PC-9 (cell line): ENCODE results near the gene TPP1. TPM values are rescaled to one million over a fixed set of nuclear protein-coding genes. Genes with fewer than 3 reads are reported as not detected.

Experiments used
- BruUV-seq: library from RNA; stranded (reverse); fragments of 400-500 nt; replicated peaks from 2 replicates; lab custom pipeline; 2021; lab: Mats Ljungman, UMichigan
- CTCF ChIA-PET: fragments of 300-600 bp; sonication (Branson Sonifier 250); formaldehyde crosslinking; loops from one replicate; lab custom pipeline; 2022; ENCODE audit warnings: antibody characterized with exemption; lab: Charles Lee
- POLR2A ChIA-PET: fragments of 300-600 bp; sonication (Branson Sonifier 250); formaldehyde crosslinking; loops from one replicate; lab custom pipeline; 2022; ENCODE audit warnings: antibody characterized with exemption; ENCODE audit not compliant: unreplicated experiment; lab: Charles Lee
- DNase-seq, 2 experiments: peaks; one replicate each; pipeline versions ENCODE4 v3.0.0 to v3.0.0-alpha.2; 2015 to 2022; ENCODE audit warnings: mixed read lengths in 1 of 2
- H2AFZ ChIP-seq: fragments of 200-600 bp; sonication (generic); 2 replicates; pipeline ENCODE4 v1.8.1; 2017; ENCODE audit warnings: antibody characterized with exemption
- H3F3A ChIP-seq: fragments of 200-600 bp; sonication (generic); 2 replicates; pipeline ENCODE4 v1.8.1; 2017; ENCODE audit warnings: antibody characterized with exemption, mild to moderate bottlenecking, low read depth; ENCODE audit not compliant: insufficient read depth
- H3K27ac ChIP-seq: fragments of 200-600 bp; sonication (generic); 2 replicates; pipeline ENCODE4 v1.6.1; 2016; ENCODE audit warnings: mixed run types
- H3K27me3 ChIP-seq: fragments of 200-600 bp; sonication (generic); 2 replicates; pipeline ENCODE4 v1.6.1; 2016; ENCODE audit warnings: low read depth, mixed run types; ENCODE audit not compliant: insufficient read depth
- H3K36me3 ChIP-seq: fragments of 200-600 bp; sonication (generic); 2 replicates; pipeline ENCODE4 v1.6.1; 2016; ENCODE audit warnings: low read depth, mixed run types
- H3K4me1 ChIP-seq: fragments of 200-600 bp; sonication (generic); replicated peaks from 2 replicates; pipeline ENCODE4 v1.6.1; 2016; ENCODE audit warnings: mixed run types; ENCODE audit not compliant: insufficient read depth
- H3K4me2 ChIP-seq: fragments of 200-600 bp; sonication (generic); 2 replicates; pipeline ENCODE4 v1.6.1; 2017; ENCODE audit warnings: mixed run types
- H3K4me3 ChIP-seq: fragments of 200-600 bp; sonication (generic); 2 replicates; pipeline ENCODE4 v1.6.1; 2016; ENCODE audit warnings: mixed run types
- H3K79me2 ChIP-seq: fragments of 200-600 bp; sonication (generic); 2 replicates; pipeline ENCODE4 v1.6.1; 2017; ENCODE audit warnings: low read depth, mixed run types
- H3K9me2 ChIP-seq: fragments of 200-600 bp; sonication (generic); 2 replicates; pipeline ENCODE4 v1.8.1; 2017; ENCODE audit warnings: mild to moderate bottlenecking; ENCODE audit not compliant: insufficient read depth
- H3K9me3 ChIP-seq: fragments of 200-600 bp; sonication (generic); 2 replicates; pipeline ENCODE4 v1.8.1; 2016; ENCODE audit warnings: low read depth; ENCODE audit not compliant: insufficient read depth
- H4K20me1 ChIP-seq: fragments of 200-600 bp; sonication (generic); 2 replicates; pipeline ENCODE4 v1.8.1; 2017; ENCODE audit not compliant: insufficient read depth
- CTCF ChIP-seq: fragments of 200-600 bp; sonication (generic); conservative IDR thresholded peaks from 2 replicates; pipeline ENCODE4 v1.6.1; 2017; ENCODE audit warnings: mixed run types, antibody characterized with exemption, mild to moderate bottlenecking, moderate library complexity
- EZH2 ChIP-seq: fragments of 200-600 bp; sonication (generic); IDR thresholded peaks from 2 replicates; pipeline ENCODE4 v1.8.0; 2017; ENCODE audit warnings: antibody characterized with exemption, low read depth
- intact Hi-C: fragments of 100-400 bp; cut with micrococcal nuclease; formaldehyde crosslinking; loops from one replicate; pipeline ENCODE4 v1.10.0; 2022; ENCODE audit not compliant: unreplicated experiment
- total RNA-seq: library from RNA; stranded (reverse); gene quantifications from 2 replicates; pipeline ENCODE4 v1.2.3, GENCODE V29; 2021

Gene TPP1
- total RNA-seq, 1 experiment from 2014 or later, result 31.4 TPM

- no peak overlapping the region for H3K4me2 ChIP-seq
- no peaks in the 10 kb centered on the region for H3K9me3 ChIP-seq
- H3F3A ChIP-seq, result no peaks in the 10 kb centered on the region
- H3K4me3 ChIP-seq, result no peak overlapping the region
- BruUV-seq, result no TSS peak
- no peak for DNase-seq
- no peak overlapping the region for H3K27ac ChIP-seq
- intact Hi-C loops, result no loop called here
- no peaks in the 10 kb centered on the region for H3K27me3 ChIP-seq
- TF ChIP-seq EZH2 (no peak), CTCF (no peak)
- H3K36me3 ChIP-seq, result no peaks in the 10 kb centered on the region
- H2AFZ ChIP-seq, result no peak overlapping the region
- no peaks in the 10 kb centered on the region for H3K9me2 ChIP-seq
- POLR2A ChIA-PET, result no interaction called here
- CTCF ChIA-PET, result no interaction called here
- no peaks in the 10 kb centered on the region for H3K79me2 ChIP-seq
- H4K20me1 ChIP-seq, result no peaks in the 10 kb centered on the region
- no peaks in the 10 kb centered on the region for H3K4me1 ChIP-seq
These were observed 47.7 kb downstream of the TPP1 start for GRCh38 chr11:6571434-6572008.

- ChIA-PET POLR2A (no interaction called here), CTCF (no interaction called here)
- no peak overlapping the region for H3K4me3 ChIP-seq
- no peak overlapping the region for H3K27ac ChIP-seq
- no peak overlapping the region for H2AFZ ChIP-seq
- no peaks in the 10 kb centered on the region for H3K9me3 ChIP-seq
- H3K36me3 ChIP-seq, result no peaks in the 10 kb centered on the region
- TF ChIP-seq CTCF (no peak), EZH2 (no peak)
- H3K27me3 ChIP-seq, result no peaks in the 10 kb centered on the region
- no peaks in the 10 kb centered on the region for H3K9me2 ChIP-seq
- H3K4me1 ChIP-seq, result no peaks in the 10 kb centered on the region
- BruUV-seq, result no TSS peak
- H4K20me1 ChIP-seq, result no peaks in the 10 kb centered on the region
- DNase-seq, result no peak
- H3F3A ChIP-seq, result no peaks in the 10 kb centered on the region
- H3K4me2 ChIP-seq, result no peak overlapping the region
- H3K79me2 ChIP-seq, result no peaks in the 10 kb centered on the region
- intact Hi-C loops, result no loop called here
These were observed 48.4 kb downstream of the TPP1 start for GRCh38 chr11:6570691-6571427.

GRCh38 chr11:6569706-6570105 is 49.5 kb downstream of the TPP1 start:
- ChIA-PET CTCF (no interaction called here), POLR2A (no interaction called here)
- BruUV-seq, result no TSS peak

More at GRCh38 chr11:6569706-6570105, 49.5 kb downstream of the TPP1 start:
- no peak overlapping the region for H3K27ac ChIP-seq
- H3F3A ChIP-seq, result no peaks in the 10 kb centered on the region
- TF ChIP-seq EZH2, result no peak
- no peak for TF ChIP-seq CTCF
- no peaks in the 10 kb centered on the region for H3K27me3 ChIP-seq
- no peaks in the 10 kb centered on the region for H3K36me3 ChIP-seq
- no peak for DNase-seq
- no peaks in the 10 kb centered on the region for H3K79me2 ChIP-seq
- no peak overlapping the region for H2AFZ ChIP-seq
- no peaks in the 10 kb centered on the region for H3K9me3 ChIP-seq
- H3K9me2 ChIP-seq, result no peaks in the 10 kb centered on the region
- H3K4me3 ChIP-seq, result no peak overlapping the region
- no peak overlapping the region for H3K4me2 ChIP-seq
- intact Hi-C loops, result no loop called here
- H3K4me1 ChIP-seq, result no peaks in the 10 kb centered on the region
- H4K20me1 ChIP-seq, result no peaks in the 10 kb centered on the region
